ENCODE measurements around the gene LRRC4.

DNA sequence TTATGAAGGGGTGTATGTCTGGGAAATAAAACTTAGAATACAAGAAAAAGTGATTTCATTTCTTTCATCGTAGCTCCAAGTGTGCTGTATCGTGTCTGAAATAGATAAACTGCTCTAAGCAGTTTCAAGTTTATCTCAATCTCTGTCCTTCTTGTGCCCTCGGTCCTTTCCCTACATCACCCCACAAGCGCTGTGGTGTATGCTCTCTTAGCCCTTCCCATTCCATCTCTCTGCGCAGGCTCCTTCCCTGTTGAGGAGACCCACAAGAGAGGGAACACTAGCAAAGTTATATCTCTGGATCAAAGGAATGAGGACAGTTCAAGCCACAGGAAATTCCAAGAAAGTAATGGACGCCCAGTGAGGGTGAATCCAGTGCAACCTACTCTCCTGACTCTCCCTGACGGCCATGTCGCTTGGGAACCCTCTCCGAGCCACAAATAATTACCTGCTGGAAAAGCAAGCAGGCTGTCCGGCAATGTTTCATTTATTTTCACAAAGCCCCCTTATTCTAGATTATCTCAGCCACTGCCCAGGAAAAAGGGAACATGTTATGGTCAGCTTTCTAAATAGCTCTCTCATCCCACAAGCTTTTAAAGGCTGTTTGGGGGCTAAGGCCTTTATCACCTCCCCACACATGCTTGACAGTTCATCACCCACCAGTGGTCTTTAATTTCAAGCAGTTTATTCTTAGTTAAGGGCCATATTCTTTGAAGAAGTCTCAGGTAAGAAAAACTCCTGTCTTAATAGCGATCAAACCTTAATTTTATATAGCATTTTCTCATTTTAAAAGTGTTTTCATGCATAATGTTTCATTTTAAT lies 34.8 kb downstream of the LRRC4 start:
- TF ChIP-seq, protein P1, sequence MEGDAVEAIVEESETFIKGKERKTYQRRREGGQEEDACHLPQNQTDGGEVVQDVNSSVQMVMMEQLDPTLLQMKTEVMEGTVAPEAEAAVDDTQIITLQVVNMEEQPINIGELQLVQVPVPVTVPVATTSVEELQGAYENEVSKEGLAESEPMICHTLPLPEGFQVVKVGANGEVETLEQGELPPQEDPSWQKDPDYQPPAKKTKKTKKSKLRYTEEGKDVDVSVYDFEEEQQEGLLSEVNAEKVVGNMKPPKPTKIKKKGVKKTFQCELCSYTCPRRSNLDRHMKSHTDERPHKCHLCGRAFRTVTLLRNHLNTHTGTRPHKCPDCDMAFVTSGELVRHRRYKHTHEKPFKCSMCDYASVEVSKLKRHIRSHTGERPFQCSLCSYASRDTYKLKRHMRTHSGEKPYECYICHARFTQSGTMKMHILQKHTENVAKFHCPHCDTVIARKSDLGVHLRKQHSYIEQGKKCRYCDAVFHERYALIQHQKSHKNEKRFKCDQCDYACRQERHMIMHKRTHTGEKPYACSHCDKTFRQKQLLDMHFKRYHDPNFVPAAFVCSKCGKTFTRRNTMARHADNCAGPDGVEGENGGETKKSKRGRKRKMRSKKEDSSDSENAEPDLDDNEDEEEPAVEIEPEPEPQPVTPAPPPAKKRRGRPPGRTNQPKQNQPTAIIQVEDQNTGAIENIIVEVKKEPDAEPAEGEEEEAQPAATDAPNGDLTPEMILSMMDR (IDR thresholded peaks at IDR 0.05) = no peak
- TF ChIP-seq POLR2A (IDR thresholded peaks at IDR 0.05) = no peak
